Endodermal cell (in vitro differentiated cells): ENCODE measurements around the gene STXBP5. TPM values are rescaled to one million over a fixed set of nuclear protein-coding genes. Genes with fewer than 3 reads are reported as not detected.
A peak's percentile ranks its signal among the peaks of the same experiment; 100 is the strongest.

Experiments used
- DNase-seq: peaks from one replicate; pipeline ENCODE4 v3.0.0-alpha.2; 2017
- H3K27ac ChIP-seq: 2 replicates; pipeline ENCODE4 v1.5.1; 2013; ENCODE audit warnings: mild to moderate bottlenecking, low read depth, low read length, moderate library complexity
- H3K27me3 ChIP-seq: 2 replicates; pipeline ENCODE4 v1.6.1; 2013; ENCODE audit warnings: mild to moderate bottlenecking, low read length, moderate library complexity; ENCODE audit not compliant: insufficient read depth, control insufficient read depth, poor library complexity, severe bottlenecking
- H3K36me3 ChIP-seq: 2 replicates; pipeline ENCODE4 v1.7.0; 2013; ENCODE audit warnings: mild to moderate bottlenecking, low read length, moderate library complexity; ENCODE audit not compliant: control insufficient read depth, insufficient read depth
- H3K4me1 ChIP-seq: one replicate; pipeline ENCODE4 v1.7.0; 2013; ENCODE audit warnings: low read length; ENCODE audit not compliant: control insufficient read depth, insufficient read depth
- H3K4me3 ChIP-seq: 2 replicates; pipeline ENCODE4 v1.5.1; 2013; ENCODE audit warnings: mild to moderate bottlenecking, low read length, moderate library complexity
- H3K9ac ChIP-seq: 2 replicates; pipeline ENCODE4 v1.6.1; 2013; ENCODE audit warnings: mild to moderate bottlenecking, low read length, moderate library complexity; ENCODE audit not compliant: poor library complexity, severe bottlenecking; ENCODE audit errors: extremely low read depth
- H3K9me3 ChIP-seq: 2 replicates; pipeline ENCODE4 v1.6.1; 2013; ENCODE audit warnings: mild to moderate bottlenecking, low read length, moderate library complexity; ENCODE audit not compliant: control insufficient read depth
- H3K27ac Mint-ChIP-seq: 2 replicates; pipeline ENCODE4 v1.8.0; 2020; ENCODE audit warnings: mixed read lengths
- H3K27me3 Mint-ChIP-seq: 2 replicates; pipeline ENCODE4 v1.8.0; 2021; ENCODE audit warnings: mild to moderate bottlenecking, mixed read lengths; ENCODE audit not compliant: insufficient read depth
- H3K36me3 Mint-ChIP-seq: 2 replicates; pipeline ENCODE4 v1.8.0; 2020; ENCODE audit warnings: low read depth, mixed read lengths
- H3K4me1 Mint-ChIP-seq: 2 replicates; pipeline ENCODE4 v1.8.0; 2020; ENCODE audit warnings: mixed read lengths
- H3K4me3 Mint-ChIP-seq: 2 replicates; pipeline ENCODE4 v1.8.0; 2020; ENCODE audit warnings: mild to moderate bottlenecking, moderate library complexity, mixed read lengths
- H3K9me3 Mint-ChIP-seq: 2 replicates; pipeline ENCODE4 v1.8.0; 2020; ENCODE audit warnings: mild to moderate bottlenecking, mixed read lengths
- CTCF ChIP-seq: fragments of 200-600 bp; sonication (generic); conservative IDR thresholded peaks from 2 replicates; pipeline ENCODE4 v1.5.0; 2021; ENCODE audit warnings: antibody characterized with exemption, mild to moderate bottlenecking
- WGBS, 2 experiments: methylation state at CpG; one replicate each; pipeline versions ENCODE4 v1.1.5 to v1.1.7; 2013; ENCODE audit warnings: missing lambda C conversion rate in 2 of 2, mixed read lengths in 1 of 2; ENCODE audit not compliant: insufficient coverage in 1 of 2, insufficient read length in 1 of 2; 5-methylcytosine and 5-hydroxymethylcytosine counted together
- total RNA-seq, 2 donors: library from RNA; stranded (reverse); fragmentation: NEBNext Ultra II Directional in 1 of 2; extraction: Animal tissue kit (Norgen Biotek cat#: 25700) in 1 of 2; gene quantifications; 2 replicates in 1 of 2; 3 replicates in 1 of 2; pipeline ENCODE4 v1.2.1, GENCODE V29; 2021

STXBP5 gene
- total RNA-seq, 2 donors from 2014 or later = 19.2 to 25.2 TPM

DNA sequence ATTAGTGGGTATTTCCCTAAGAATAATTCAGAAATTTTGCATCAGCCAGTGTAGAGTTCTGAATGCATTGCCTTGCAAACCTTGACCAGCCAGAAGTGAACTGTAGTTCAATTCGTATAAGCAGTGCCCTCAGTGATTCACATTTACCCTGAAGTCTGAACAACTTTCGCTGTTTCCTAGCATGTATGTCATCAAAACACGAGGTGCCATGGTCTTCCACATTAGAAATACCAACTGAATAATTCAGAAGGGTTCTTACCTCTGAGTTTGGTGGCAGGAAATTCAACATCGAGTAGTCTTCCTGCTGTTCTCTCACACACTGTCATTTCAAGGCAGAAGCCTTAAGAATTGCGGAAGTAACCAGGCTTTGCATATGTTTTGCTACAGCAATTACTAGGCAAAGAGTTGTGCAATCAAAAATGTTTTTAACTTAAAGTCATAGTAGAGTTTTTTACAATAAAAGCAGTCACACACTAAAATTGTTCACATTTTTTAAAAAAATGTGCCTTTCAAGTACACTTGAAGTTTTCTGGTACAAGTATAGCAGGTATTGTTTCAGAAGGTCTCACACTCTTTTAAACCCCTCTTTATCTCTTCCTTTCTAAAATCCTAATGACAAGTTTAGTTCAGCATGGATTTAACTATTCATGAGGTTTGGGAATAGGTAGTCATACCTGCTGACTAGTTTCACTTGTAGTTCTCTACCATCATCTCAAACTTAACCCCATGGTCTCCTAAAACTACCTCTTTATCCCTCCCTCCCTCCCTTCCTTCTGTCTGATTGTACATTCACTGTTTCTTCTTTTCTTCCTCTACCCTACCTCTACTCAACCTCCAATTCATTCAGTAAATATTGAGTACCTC lies 118.3 kb downstream of the STXBP5 start:
- peaks cover 51% of the 10 kb centered on the region for H3K36me3 ChIP-seq
- peak overlapping the region; percentile 8 for H3K27ac Mint-ChIP-seq
- no peaks in the 10 kb centered on the region for H3K27me3 ChIP-seq
- H3K9me3 Mint-ChIP-seq = no peaks in the 10 kb centered on the region
- TF ChIP-seq CTCF = no peak
- no peak overlapping the region for H3K27ac ChIP-seq
- H3K4me3 ChIP-seq = no peak overlapping the region
- DNase-seq = no peak
- H3K27me3 Mint-ChIP-seq = no peaks in the 10 kb centered on the region
- H3K4me1 Mint-ChIP-seq = peaks cover 6% of the 10 kb centered on the region
- H3K4me1 ChIP-seq = no peaks in the 10 kb centered on the region
- peaks cover 25% of the 10 kb centered on the region for H3K36me3 Mint-ChIP-seq
- H3K9ac ChIP-seq = no peak overlapping the region
- 87 to 89% methylated on average over 4 to 5 of the region's 5 CpGs for WGBS, 2 experiments
- no peak overlapping the region for H3K4me3 Mint-ChIP-seq
- no peaks in the 10 kb centered on the region for H3K9me3 ChIP-seq

DNA sequence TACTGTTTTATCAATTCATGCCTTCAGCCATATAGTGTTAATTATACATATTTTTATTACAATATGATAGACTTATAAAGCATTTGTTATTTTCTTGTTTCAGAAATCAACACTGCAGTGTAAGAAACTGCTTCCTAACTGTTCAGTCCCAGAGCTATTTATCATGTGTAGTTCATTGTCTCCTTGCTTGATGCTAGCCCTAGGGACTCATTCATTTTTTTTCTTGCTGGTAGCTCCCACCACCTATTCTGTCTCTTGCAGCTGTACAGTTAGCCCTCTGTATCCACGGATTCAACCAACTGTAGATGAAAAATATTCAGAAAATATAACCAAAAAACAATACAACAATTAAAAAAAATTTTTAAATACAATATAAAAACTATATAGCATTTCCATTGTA lies 121.3 kb downstream of the STXBP5 start:
- WGBS, 2 experiments = 90% methylated on average over 1 of the region's 1 CpG; no CpG with 5 or more reads in 1 of the 2 experiments
- no peak for DNase-seq
- TF ChIP-seq CTCF = no peak

GRCh38 chr6:147331401-147331800 lies 127.2 kb downstream of the STXBP5 start:
- no peak for DNase-seq
- Mint-ChIP-seq H3K9me3 (no peaks in the 10 kb centered on the region), H3K27me3 (no peaks in the 10 kb centered on the region), H3K36me3 (peaks cover 27% of the 10 kb centered on the region), H3K27ac (no peak overlapping the region), H3K4me1 (no peaks in the 10 kb centered on the region), H3K4me3 (no peak overlapping the region)
- 80 to 91% methylated on average over 1 of the region's 1 CpG for WGBS, 2 experiments
- Histone ChIP-seq H3K4me3 (no peak overlapping the region), H3K27ac (no peak overlapping the region), H3K36me3 (peaks cover 39% of the 10 kb centered on the region), H3K27me3 (no peaks in the 10 kb centered on the region), H3K9ac (no peak overlapping the region), H3K9me3 (no peaks in the 10 kb centered on the region), H3K4me1 (no peaks in the 10 kb centered on the region)
- TF ChIP-seq CTCF = no peak

More for the DNA sequence above, 121.3 kb downstream of the STXBP5 start:
- no peak overlapping the region for H3K27ac Mint-ChIP-seq
- Histone ChIP-seq H3K27ac (no peak overlapping the region), H3K27me3 (no peaks in the 10 kb centered on the region), H3K4me3 (no peak overlapping the region), H3K36me3 (peaks cover 51% of the 10 kb centered on the region), H3K9ac (no peak overlapping the region), H3K4me1 (no peaks in the 10 kb centered on the region), H3K9me3 (no peaks in the 10 kb centered on the region)
- H3K36me3 Mint-ChIP-seq = peaks cover 32% of the 10 kb centered on the region
- peaks cover 6% of the 10 kb centered on the region for H3K4me1 Mint-ChIP-seq
- H3K9me3 Mint-ChIP-seq = no peaks in the 10 kb centered on the region
- no peaks in the 10 kb centered on the region for H3K27me3 Mint-ChIP-seq
- H3K4me3 Mint-ChIP-seq = no peak overlapping the region
